ENCODE data around the gene ASAP2. TPM values are rescaled to one million over a fixed set of nuclear protein-coding genes. Genes with fewer than 3 reads are reported as not detected.

The ASAP2 gene
- total RNA-seq, 1 donor from 2014 or later = 24.3 TPM

GRCh38 chr2:9291866-9292265 is 85.3 kb downstream of the ASAP2 start:
- intact Hi-C loops (cut with DNase I) = no loop called here
- Histone ChIP-seq H3K36me3 (no peaks in the 10 kb centered on the region), H3K27me3 (ENCODE audit: low read depth) (no peaks in the 10 kb centered on the region), H3K9me3 (no peaks in the 10 kb centered on the region), H3K27ac (no peak overlapping the region), H3K4me1 (no peaks in the 10 kb centered on the region), H3K4me3 (no peak overlapping the region)
- TF ChIP-seq, protein P1, sequence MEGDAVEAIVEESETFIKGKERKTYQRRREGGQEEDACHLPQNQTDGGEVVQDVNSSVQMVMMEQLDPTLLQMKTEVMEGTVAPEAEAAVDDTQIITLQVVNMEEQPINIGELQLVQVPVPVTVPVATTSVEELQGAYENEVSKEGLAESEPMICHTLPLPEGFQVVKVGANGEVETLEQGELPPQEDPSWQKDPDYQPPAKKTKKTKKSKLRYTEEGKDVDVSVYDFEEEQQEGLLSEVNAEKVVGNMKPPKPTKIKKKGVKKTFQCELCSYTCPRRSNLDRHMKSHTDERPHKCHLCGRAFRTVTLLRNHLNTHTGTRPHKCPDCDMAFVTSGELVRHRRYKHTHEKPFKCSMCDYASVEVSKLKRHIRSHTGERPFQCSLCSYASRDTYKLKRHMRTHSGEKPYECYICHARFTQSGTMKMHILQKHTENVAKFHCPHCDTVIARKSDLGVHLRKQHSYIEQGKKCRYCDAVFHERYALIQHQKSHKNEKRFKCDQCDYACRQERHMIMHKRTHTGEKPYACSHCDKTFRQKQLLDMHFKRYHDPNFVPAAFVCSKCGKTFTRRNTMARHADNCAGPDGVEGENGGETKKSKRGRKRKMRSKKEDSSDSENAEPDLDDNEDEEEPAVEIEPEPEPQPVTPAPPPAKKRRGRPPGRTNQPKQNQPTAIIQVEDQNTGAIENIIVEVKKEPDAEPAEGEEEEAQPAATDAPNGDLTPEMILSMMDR (IDR thresholded peaks at IDR 0.05) = no peak
- ATAC-seq = no peak
- no peak for DNase-seq

GRCh38 chr2:9292426-9292825 is 85.8 kb downstream of the ASAP2 start:
- intact Hi-C loops (cut with DNase I) = no loop called here
- H3K27me3 ChIP-seq (ENCODE audit: low read depth) = no peaks in the 10 kb centered on the region
- no peaks in the 10 kb centered on the region for H3K9me3 ChIP-seq
- TF ChIP-seq, protein P1 (IDR thresholded peaks at IDR 0.05) = no peak
- H3K4me1 ChIP-seq = no peaks in the 10 kb centered on the region
- ATAC-seq = no peak
- DNase-seq = no peak
- H3K4me3 ChIP-seq = no peak overlapping the region
- no peak overlapping the region for H3K27ac ChIP-seq
- no peaks in the 10 kb centered on the region for H3K36me3 ChIP-seq

DNA sequence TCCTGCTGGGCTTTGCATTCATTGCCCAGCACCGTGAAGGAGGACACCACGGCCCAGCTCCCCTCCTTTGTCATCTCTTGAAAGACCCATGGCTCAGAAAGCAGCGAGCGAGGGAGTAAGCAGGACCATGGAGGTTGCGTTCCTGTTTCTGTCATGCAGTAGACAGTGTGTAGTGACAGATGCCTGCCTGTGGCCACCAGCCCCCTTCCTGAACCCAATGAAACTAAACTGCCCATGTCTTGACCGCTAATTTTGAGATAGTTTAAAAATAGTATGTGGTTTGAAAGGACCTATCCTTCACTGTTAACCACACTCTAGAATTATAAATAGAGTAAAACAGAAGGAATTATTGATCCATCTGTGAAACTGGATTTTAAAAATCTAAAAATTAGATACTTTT is 88.2 kb downstream of the ASAP2 start:
- no peak for DNase-seq
- no peaks in the 10 kb centered on the region for H3K9me3 ChIP-seq
- H3K4me1 ChIP-seq = no peaks in the 10 kb centered on the region
- no peaks in the 10 kb centered on the region for H3K27me3 ChIP-seq (ENCODE audit: low read depth)
- intact Hi-C loops (cut with DNase I) = no loop called here
- no peak overlapping the region for H3K4me3 ChIP-seq
- H3K27ac ChIP-seq = no peak overlapping the region
- no peak for ATAC-seq
- H3K36me3 ChIP-seq = no peaks in the 10 kb centered on the region
- TF ChIP-seq, protein P1 (IDR thresholded peaks at IDR 0.05) = no peak

GRCh38 chr2:9296559-9296958 is 89.9 kb downstream of the ASAP2 start:
- DNase-seq = no peak
- Histone ChIP-seq H3K27me3 (ENCODE audit: low read depth) (no peaks in the 10 kb centered on the region), H3K27ac (no peak overlapping the region), H3K36me3 (no peaks in the 10 kb centered on the region), H3K4me1 (peaks cover 7% of the 10 kb centered on the region), H3K9me3 (no peaks in the 10 kb centered on the region), H3K4me3 (no peak overlapping the region)
- intact Hi-C loops (cut with DNase I) = no loop called here
- no peak for ATAC-seq
- TF ChIP-seq, protein P1 (IDR thresholded peaks at IDR 0.05) = no peak

DNA sequence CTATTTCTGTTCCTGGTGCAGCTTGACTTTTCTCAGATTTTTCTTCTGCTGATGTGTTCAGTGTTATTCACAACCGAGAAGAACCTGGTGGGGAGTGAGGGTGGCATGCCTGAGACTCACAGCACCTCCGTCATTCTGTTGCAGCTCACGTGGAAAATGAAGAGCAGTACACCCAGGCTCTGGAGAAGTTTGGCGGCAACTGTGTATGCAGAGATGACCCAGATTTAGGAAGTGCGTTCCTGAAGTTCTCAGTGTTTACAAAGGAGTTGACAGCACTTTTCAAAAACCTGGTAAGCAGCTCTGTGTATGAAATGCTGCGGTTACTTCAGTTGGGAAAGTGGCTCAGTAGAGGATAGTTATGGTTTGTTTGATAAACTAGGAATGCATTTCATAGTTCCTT is 90.5 kb downstream of the ASAP2 start:
- Histone ChIP-seq H3K4me1 (peaks cover 7% of the 10 kb centered on the region), H3K9me3 (no peaks in the 10 kb centered on the region), H3K27ac (no peak overlapping the region), H3K36me3 (no peaks in the 10 kb centered on the region), H3K4me3 (no peak overlapping the region), H3K27me3 (ENCODE audit: low read depth) (no peaks in the 10 kb centered on the region)
- intact Hi-C loops (cut with DNase I) = no loop called here
- TF ChIP-seq, protein P1 (IDR thresholded peaks at IDR 0.05) = no peak
- ATAC-seq (no peak), DNase-seq (no peak)

DNA sequence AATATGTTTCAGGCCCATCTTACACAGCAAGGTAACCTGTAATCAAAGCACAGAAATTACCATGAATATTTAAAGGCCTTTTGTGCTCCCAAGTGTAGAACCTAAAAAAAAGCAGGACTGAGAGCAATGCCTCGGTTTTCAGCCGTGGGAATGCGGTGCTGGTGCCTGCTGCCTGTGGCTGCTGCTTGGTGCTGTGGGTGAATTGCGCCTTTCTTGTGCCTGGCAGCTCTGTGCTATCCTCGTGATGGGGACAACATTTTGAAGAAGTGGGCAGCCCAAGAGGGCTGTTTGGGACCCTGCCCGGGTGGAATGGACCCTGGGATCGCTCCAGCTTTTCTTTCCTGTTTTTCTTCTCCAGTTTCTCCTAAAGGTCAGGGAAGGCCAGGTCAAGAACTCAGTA is 91.2 kb downstream of the ASAP2 start:
- no peak for ATAC-seq
- DNase-seq = no peak
- Histone ChIP-seq H3K27ac (no peak overlapping the region), H3K36me3 (no peaks in the 10 kb centered on the region), H3K9me3 (no peaks in the 10 kb centered on the region), H3K4me3 (no peak overlapping the region), H3K4me1 (peaks cover 7% of the 10 kb centered on the region), H3K27me3 (ENCODE audit: low read depth) (no peaks in the 10 kb centered on the region)
- intact Hi-C loops (cut with DNase I) = no loop called here
- TF ChIP-seq, protein P1 (IDR thresholded peaks at IDR 0.05) = no peak
